ENCODE measurements around the gene KRTAP10-7.

Gene KRTAP10-7

GRCh38 chr21:44569861-44570517 lies 30.4 kb upstream of the KRTAP10-7 start:
- Histone ChIP-seq H3K4me3 (ENCODE audit: insufficient read depth, low read length, poor library complexity, severe bottlenecking) (no peak overlapping the region), H3K9me3 (ENCODE audit: insufficient read depth, low read length) (no peaks in the 10 kb centered on the region), H3K9me2 (replicated peaks; ENCODE audit: insufficient read depth, low read length) (no peaks in the 10 kb centered on the region), H2AFZ (ENCODE audit: low read depth, low read length, severe bottlenecking) (no peak overlapping the region), H3K27me3 (ENCODE audit: low read length) (no peaks in the 10 kb centered on the region), H3K9ac (ENCODE audit: low read length) (no peak overlapping the region), H4K20me1 (ENCODE audit: low read depth, low read length) (no peaks in the 10 kb centered on the region), H3K36me3 (ENCODE audit: low read length) (no peaks in the 10 kb centered on the region), H3F3A (ENCODE audit: insufficient read depth) (no peaks in the 10 kb centered on the region), H3K4me2 (ENCODE audit: low read depth, low read length, poor library complexity, severe bottlenecking) (no peak overlapping the region), H3K27ac (ENCODE audit: low read depth, low read length) (no peak overlapping the region), H3K79me2 (ENCODE audit: insufficient read depth, low read length) (no peaks in the 10 kb centered on the region)
- no peak for TF ChIP-seq CTCF (IDR thresholded peaks at IDR 0.05; ENCODE audit: insufficient read depth, low read length, poor library complexity, severe bottlenecking)
- TF ChIP-seq EZH2phosphoT487 (conservative IDR thresholded peaks at IDR 0.05; ENCODE audit: low read length): no peak

GRCh38 chr21:44571296-44571695 lies 29.1 kb upstream of the KRTAP10-7 start:
- Histone ChIP-seq H3K27me3 (ENCODE audit: low read length) (no peaks in the 10 kb centered on the region), H3K9me3 (ENCODE audit: insufficient read depth, low read length) (no peaks in the 10 kb centered on the region), H4K20me1 (ENCODE audit: low read depth, low read length) (no peaks in the 10 kb centered on the region), H3K9ac (ENCODE audit: low read length) (no peak overlapping the region), H3K9me2 (replicated peaks; ENCODE audit: insufficient read depth, low read length) (no peaks in the 10 kb centered on the region), H3F3A (ENCODE audit: insufficient read depth) (no peaks in the 10 kb centered on the region), H3K27ac (ENCODE audit: low read depth, low read length) (no peak overlapping the region), H3K4me3 (ENCODE audit: insufficient read depth, low read length, poor library complexity, severe bottlenecking) (no peak overlapping the region), H3K4me2 (ENCODE audit: low read depth, low read length, poor library complexity, severe bottlenecking) (no peak overlapping the region), H3K36me3 (ENCODE audit: low read length) (no peaks in the 10 kb centered on the region), H3K79me2 (ENCODE audit: insufficient read depth, low read length) (no peaks in the 10 kb centered on the region), H2AFZ (ENCODE audit: low read depth, low read length, severe bottlenecking) (no peak overlapping the region)
- TF ChIP-seq EZH2phosphoT487 (conservative IDR thresholded peaks at IDR 0.05; ENCODE audit: low read length) (no peak), CTCF (IDR thresholded peaks at IDR 0.05; ENCODE audit: insufficient read depth, low read length, poor library complexity, severe bottlenecking) (no peak)

GRCh38 chr21:44571844-44572782 lies 28.3 kb upstream of the KRTAP10-7 start:
- Histone ChIP-seq H3K9me2 (replicated peaks; ENCODE audit: insufficient read depth, low read length) (no peaks in the 10 kb centered on the region), H2AFZ (ENCODE audit: low read depth, low read length, severe bottlenecking) (no peak overlapping the region), H3F3A (ENCODE audit: insufficient read depth) (no peaks in the 10 kb centered on the region), H3K36me3 (ENCODE audit: low read length) (no peaks in the 10 kb centered on the region), H3K27me3 (ENCODE audit: low read length) (no peaks in the 10 kb centered on the region), H3K9me3 (ENCODE audit: insufficient read depth, low read length) (no peaks in the 10 kb centered on the region), H3K27ac (ENCODE audit: low read depth, low read length) (no peak overlapping the region), H3K4me3 (ENCODE audit: insufficient read depth, low read length, poor library complexity, severe bottlenecking) (no peak overlapping the region), H4K20me1 (ENCODE audit: low read depth, low read length) (no peaks in the 10 kb centered on the region), H3K4me2 (ENCODE audit: low read depth, low read length, poor library complexity, severe bottlenecking) (no peak overlapping the region), H3K9ac (ENCODE audit: low read length) (no peak overlapping the region), H3K79me2 (ENCODE audit: insufficient read depth, low read length) (no peaks in the 10 kb centered on the region)
- TF ChIP-seq EZH2phosphoT487 (conservative IDR thresholded peaks at IDR 0.05; ENCODE audit: low read length) (no peak), CTCF (IDR thresholded peaks at IDR 0.05; ENCODE audit: insufficient read depth, low read length, poor library complexity, severe bottlenecking) (no peak)
